ENCODE measurements around the gene CPA5.

CPA5 gene

GRCh38 chr7:130393841-130394411 lies 49.3 kb downstream of the CPA5 start:
- no peak overlapping the region for H3K4me3 ChIP-seq (ENCODE audit: low read depth, low read length)
- TF ChIP-seq CTCF (IDR thresholded peaks at IDR 0.05; ENCODE audit: low read depth, low read length): no peak

- H3K4me3 ChIP-seq (ENCODE audit: low read depth, low read length): no peak overlapping the region
- TF ChIP-seq CTCF (IDR thresholded peaks at IDR 0.05; ENCODE audit: low read depth, low read length): no peak
These were observed 50.0 kb downstream of the CPA5 start for GRCh38 chr7:130394421-130395195.

GRCh38 chr7:130395421-130395820 lies 50.8 kb downstream of the CPA5 start:
- no peak overlapping the region for H3K4me3 ChIP-seq (ENCODE audit: low read depth, low read length)
- no peak for TF ChIP-seq CTCF (IDR thresholded peaks at IDR 0.05; ENCODE audit: low read depth, low read length)

DNA sequence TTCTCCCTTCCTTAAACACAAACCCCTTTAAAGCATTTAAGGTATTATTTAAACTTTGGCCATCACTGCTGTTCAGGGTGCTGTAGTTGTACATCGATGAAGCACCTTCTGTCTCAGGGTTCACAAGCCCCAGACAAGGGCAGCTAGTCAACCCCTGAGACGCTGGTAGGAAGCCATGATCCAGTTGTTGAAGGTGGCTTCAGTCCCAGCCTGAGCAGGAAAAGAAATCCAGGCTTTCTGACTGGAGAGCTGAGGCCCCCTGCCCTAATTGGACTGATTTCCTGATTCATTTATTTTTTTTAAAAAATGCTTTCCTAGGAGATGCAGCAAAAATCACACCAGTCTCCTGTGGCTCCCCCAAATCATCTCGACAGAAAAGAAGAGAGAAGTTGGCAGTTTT lies 51.5 kb downstream of the CPA5 start:
- no peak overlapping the region for H3K4me3 ChIP-seq (ENCODE audit: low read depth, low read length)
- TF ChIP-seq CTCF (IDR thresholded peaks at IDR 0.05; ENCODE audit: low read depth, low read length): no peak

- H3K4me3 ChIP-seq (ENCODE audit: low read depth, low read length): no peak overlapping the region
- no peak for TF ChIP-seq CTCF (IDR thresholded peaks at IDR 0.05; ENCODE audit: low read depth, low read length)
These were observed 52.6 kb downstream of the CPA5 start for GRCh38 chr7:130397051-130397757.

- TF ChIP-seq CTCF (IDR thresholded peaks at IDR 0.05; ENCODE audit: low read depth, low read length): no peak
- no peak overlapping the region for H3K4me3 ChIP-seq (ENCODE audit: low read depth, low read length)
These were observed 53.1 kb downstream of the CPA5 start for GRCh38 chr7:130397758-130398073.

DNA sequence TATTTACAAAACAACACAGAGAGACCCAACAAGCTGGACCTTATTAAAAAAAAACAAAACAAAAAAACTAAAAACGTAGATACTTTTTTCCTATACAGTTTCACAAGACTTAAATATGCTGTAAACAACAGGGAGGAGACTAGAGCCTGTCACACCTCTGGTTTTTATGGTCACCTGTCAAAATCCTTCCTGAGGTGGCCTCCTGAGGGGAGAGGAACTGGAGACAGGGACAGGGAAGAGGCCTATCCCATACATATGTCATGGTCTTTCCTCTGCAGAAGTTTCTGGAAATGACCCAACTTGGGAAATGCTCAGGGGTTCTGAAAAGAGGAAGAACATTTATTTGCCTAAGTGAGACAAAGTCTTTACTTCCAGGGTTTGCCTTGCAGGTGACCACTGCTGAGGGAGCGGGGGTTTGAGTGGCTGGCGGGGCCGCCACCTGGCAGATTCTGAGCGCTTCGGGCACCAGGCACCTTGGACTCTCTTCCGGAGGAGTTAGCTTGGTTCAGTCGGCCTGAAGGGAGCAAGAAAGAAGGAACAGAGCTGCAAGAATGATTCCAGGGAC lies 54.0 kb downstream of the CPA5 start:
- no peak overlapping the region for H3K4me3 ChIP-seq (ENCODE audit: low read depth, low read length)
- no peak for TF ChIP-seq CTCF (IDR thresholded peaks at IDR 0.05; ENCODE audit: low read depth, low read length)

All from WI38 (cell line).